Measurements from ENCODE around the gene TMEM131. TPM values are rescaled to one million over a fixed set of nuclear protein-coding genes. Genes with fewer than 3 reads are reported as not detected.

TMEM131 gene
- total and polyA plus RNA-seq, 2 of the 8 experiments (the other 6 are each of a cell fraction or from before 2014, with no cell fraction given), result 9.7 to 22.9 TPM

- Histone ChIP-seq H3K27me3 (replicated peaks in 1 of 4; ENCODE audit: control insufficient read depth in 3 of 4, extremely low read depth in 1 of 4, insufficient read depth in 3 of 4, low read length in 3 of 4) (no peaks in the 10 kb centered on the region), H3K9me3 (ENCODE audit: insufficient read depth in 2 of 2, low read depth in 1 of 2, low read length in 1 of 2) (no peaks in the 10 kb centered on the region), H3K23me2 (ENCODE audit: low read depth, low read length) (no peaks in the 10 kb centered on the region), H2BK5ac (ENCODE audit: low read depth, low read length) (no peak overlapping the region), H2BK15ac (ENCODE audit: low read length) (no peak overlapping the region), H4K91ac (replicated peaks; ENCODE audit: insufficient read length, low read length) (no peak overlapping the region), H3K4me1 (replicated peaks in 1 of 4; ENCODE audit: control insufficient read depth in 3 of 4, insufficient read depth in 4 of 4, low read length in 3 of 4) (peaks cover 0 to 13% (median 0%) of the 10 kb centered on the region in 4 experiments; a peak in 2 of 7 replicates), H3K18ac (ENCODE audit: extremely low read depth, low read length) (no peak overlapping the region), H3K23ac (ENCODE audit: insufficient read length) (no peak overlapping the region), H4K8ac (ENCODE audit: extremely low read depth, insufficient read depth, low read length) (no peak overlapping the region), H3K4me3 (ENCODE audit: extremely low read depth in 1 of 4, insufficient read depth in 2 of 4, low read depth in 3 of 4, low read length in 4 of 4) (no peak overlapping the region), H3K14ac (ENCODE audit: insufficient read length) (no peak overlapping the region), H3K9ac (replicated peaks in 1 of 4; ENCODE audit: extremely low read depth in 1 of 4, low read depth in 3 of 4, low read length in 3 of 4) (no peak overlapping the region), H2BK12ac (ENCODE audit: low read depth, low read length) (no peak overlapping the region), H3K4me2 (ENCODE audit: insufficient read depth in 1 of 2, low read depth in 2 of 2, low read length in 2 of 2) (no peak overlapping the region), H4K20me1 (replicated peaks in 1 of 2; ENCODE audit: control insufficient read depth in 1 of 2, insufficient read depth in 2 of 2, low read length in 2 of 2) (peaks cover 0 to under 1% of the 10 kb centered on the region in 2 experiments), H2BK120ac (replicated peaks; ENCODE audit: low read depth, low read length) (no peak overlapping the region), H4K5ac (ENCODE audit: insufficient read length, low read depth, low read length) (no peak overlapping the region), H3K56ac (replicated peaks; ENCODE audit: insufficient read length, low read depth, low read length) (no peak overlapping the region), H2BK20ac (ENCODE audit: low read length) (no peak overlapping the region), H3K79me1 (ENCODE audit: low read depth, low read length) (no peaks in the 10 kb centered on the region), H2AK5ac (ENCODE audit: low read depth, low read length) (no peak overlapping the region), H2AFZ (ENCODE audit: low read length) (no peak overlapping the region), H3K27ac (ENCODE audit: low read depth, low read length) (no peak overlapping the region), H3K36me3 (ENCODE audit: control insufficient read depth in 2 of 4, insufficient read depth in 4 of 4, low read length in 3 of 4) (peaks cover 0 to 9% (median 0%) of the 10 kb centered on the region in 4 experiments; a peak in 4 of 8 replicates), H3K79me2 (ENCODE audit: control insufficient read depth in 1 of 2, insufficient read depth in 2 of 2, low read length in 2 of 2) (no peaks in the 10 kb centered on the region), H3K4ac (replicated peaks; ENCODE audit: insufficient read length, low read depth, low read length) (no peak overlapping the region)
- TF ChIP-seq RBBP5 (IDR thresholded peaks at IDR 0.05; ENCODE audit: borderline replicate concordance, low read depth, low read length) (no peak), POLR2AphosphoS5 (IDR thresholded peaks at IDR 0.05; ENCODE audit: low read depth, low read length) (no peak), CEBPB (IDR thresholded peaks at IDR 0.05; ENCODE audit: low read depth, low read length) (no peak), GTF2F1 (IDR thresholded peaks at IDR 0.05; ENCODE audit: borderline replicate concordance, low read depth, low read length) (no peak), TAF1 (IDR thresholded peaks at IDR 0.05; ENCODE audit: low read depth, low read length) (no peak), EP300 (IDR thresholded peaks at IDR 0.05; ENCODE audit: borderline replicate concordance in 1 of 2, low read depth in 2 of 2, low read length in 2 of 2) (no peak), KDM5A (IDR thresholded peaks at IDR 0.05; ENCODE audit: low read length) (no peak)
- WGBS, 2 experiments (ENCODE audit: extremely low coverage in 1 of 2, insufficient coverage in 1 of 2, insufficient read length in 1 of 2, insufficient replicate concordance in 2 of 2, low coverage in 1 of 2, low lambda C conversion rate in 2 of 2, missing lambda C conversion rate in 1 of 2), result 93% methylated on average over 3 of the region's 3 CpGs; no CpG with 5 or more reads in 1 of the 2 experiments
- FAIRE-seq (no peak), DNase-seq (ENCODE audit: low read depth in 1 of 2, low spot score in 2 of 2) (no peak)
- ChIA-PET POLR2A (ENCODE audit: partially characterized antibody) (no interaction called here), CTCF (ENCODE audit: partially characterized antibody) (interaction anchor here (0.6 to 3.2 kb wide), 5 partner anchors 30 to 619 kb away, joined by 3 to 17 read pairs (median 3); no protein-coding TSS in a partner anchor)
These were observed 226.0 kb downstream of the TMEM131 start for GRCh38 chr2:97769711-97770110.

Measured in H1 (cell line).